SJSA1 (cell line): ENCODE measurements around the gene LCT. TPM values are rescaled to one million over a fixed set of nuclear protein-coding genes. Genes with fewer than 3 reads are reported as not detected.
A peak's percentile ranks its signal among the peaks of the same experiment; 100 is the strongest.

Source experiments
- DNase-seq, 2 experiments: peaks; one replicate each; pipeline ENCODE4 v3.0.0-alpha.2; 2015 to 2020; ENCODE audit warnings: low spot score in 2 of 2, low read depth in 1 of 2
- H3K27ac ChIP-seq: fragments of 250-450 bp; sonication (Bioruptor Pico); 2 replicates; pipeline ENCODE4 v1.5.1; 2020; ENCODE audit warnings: mild to moderate bottlenecking, moderate library complexity
- H3K27me3 ChIP-seq: fragments of 250-450 bp; sonication (Bioruptor Pico); replicated peaks from 2 replicates; pipeline ENCODE4 v1.5.1; 2020; ENCODE audit warnings: mild to moderate bottlenecking, moderate library complexity
- H3K36me3 ChIP-seq: fragments of 250-450 bp; sonication (Bioruptor Pico); 2 replicates; pipeline ENCODE4 v1.5.1; 2020; ENCODE audit warnings: mild to moderate bottlenecking
- H3K4me1 ChIP-seq: fragments of 250-450 bp; sonication (Bioruptor Pico); replicated peaks from 2 replicates; pipeline ENCODE4 v1.6.1; 2021; ENCODE audit warnings: mild to moderate bottlenecking
- H3K4me3 ChIP-seq: fragments of 250-450 bp; sonication (Bioruptor Pico); 2 replicates; pipeline ENCODE4 v1.5.1; 2020; ENCODE audit warnings: mild to moderate bottlenecking
- H3K9me3 ChIP-seq: fragments of 250-450 bp; sonication (Bioruptor Pico); replicated peaks from 2 replicates; pipeline ENCODE4 v1.5.1; 2020; ENCODE audit warnings: mild to moderate bottlenecking
- total RNA-seq: library from RNA; depleted of rRNA; stranded (reverse); fragments of >200 nt; shearing (Covaris generic); gene quantifications from 2 replicates; pipeline ENCODE4 v1.2.3, GENCODE V29; 2014

The LCT gene
- total RNA-seq, 1 experiment from 2014 or later = not detected

- no peak overlapping the region for H3K27ac ChIP-seq
- H3K9me3 ChIP-seq = no peaks in the 10 kb centered on the region
- H3K27me3 ChIP-seq = no peaks in the 10 kb centered on the region
- H3K36me3 ChIP-seq = peaks cover 91% of the 10 kb centered on the region
- H3K4me3 ChIP-seq = no peak overlapping the region
- H3K4me1 ChIP-seq = no peaks in the 10 kb centered on the region
- DNase-seq = no peak
Observed at GRCh38 chr2:135849087-135849486, 12.1 kb upstream of the LCT start.

DNA sequence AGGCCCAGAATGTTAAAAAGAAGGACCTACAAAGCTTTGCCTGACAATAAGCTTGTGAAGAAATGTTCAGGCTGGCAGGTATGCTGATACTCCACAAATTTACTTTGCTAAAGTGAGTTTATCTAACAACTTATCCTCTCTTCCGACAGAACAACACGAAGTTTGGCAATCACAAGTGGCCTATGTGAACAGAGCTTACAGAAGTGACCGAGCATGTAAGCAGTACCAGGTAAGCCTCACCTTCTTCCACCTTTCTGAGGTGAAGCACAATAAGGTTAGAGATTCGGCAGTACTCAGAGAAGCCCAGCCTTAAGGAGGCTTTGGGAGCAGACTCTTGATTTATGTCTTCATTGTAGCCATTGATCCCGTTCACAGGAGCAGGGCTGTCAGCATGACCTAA, 9.0 kb upstream of the LCT start:
- H3K36me3 ChIP-seq = peaks cover 83% of the 10 kb centered on the region
- no peak overlapping the region for H3K4me3 ChIP-seq
- DNase-seq = no peak
- no peaks in the 10 kb centered on the region for H3K9me3 ChIP-seq
- no peaks in the 10 kb centered on the region for H3K27me3 ChIP-seq
- H3K4me1 ChIP-seq = peaks cover 16% of the 10 kb centered on the region
- H3K27ac ChIP-seq = no peak overlapping the region

DNA sequence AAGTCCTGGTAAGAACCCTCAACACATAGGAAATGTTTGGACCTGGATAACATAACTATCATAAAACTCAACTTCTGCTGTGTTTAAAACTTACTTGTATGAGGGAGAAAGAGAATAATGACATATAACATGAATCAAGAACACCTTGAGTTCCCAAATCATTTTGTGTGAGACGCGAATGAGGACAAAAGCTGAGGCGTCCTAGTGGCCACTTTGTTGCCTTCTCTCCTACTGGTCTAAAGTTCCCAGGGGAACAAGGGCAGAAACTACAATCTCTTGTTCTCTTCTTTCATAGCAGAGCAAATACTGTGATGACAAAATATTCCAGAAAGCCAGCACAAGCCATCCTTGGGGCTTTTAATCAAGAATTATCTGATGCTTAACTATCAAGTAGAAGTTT, 8.3 kb upstream of the LCT start:
- Histone ChIP-seq H3K4me1 (peaks cover 24% of the 10 kb centered on the region), H3K4me3 (no peak overlapping the region), H3K27ac (no peak overlapping the region), H3K27me3 (no peaks in the 10 kb centered on the region), H3K9me3 (no peaks in the 10 kb centered on the region), H3K36me3 (peaks cover 82% of the 10 kb centered on the region)
- no peak for DNase-seq

- H3K9me3 ChIP-seq = no peaks in the 10 kb centered on the region
Observed at GRCh38 chr2:135844301-135844895, 7.4 kb upstream of the LCT start.

DNA sequence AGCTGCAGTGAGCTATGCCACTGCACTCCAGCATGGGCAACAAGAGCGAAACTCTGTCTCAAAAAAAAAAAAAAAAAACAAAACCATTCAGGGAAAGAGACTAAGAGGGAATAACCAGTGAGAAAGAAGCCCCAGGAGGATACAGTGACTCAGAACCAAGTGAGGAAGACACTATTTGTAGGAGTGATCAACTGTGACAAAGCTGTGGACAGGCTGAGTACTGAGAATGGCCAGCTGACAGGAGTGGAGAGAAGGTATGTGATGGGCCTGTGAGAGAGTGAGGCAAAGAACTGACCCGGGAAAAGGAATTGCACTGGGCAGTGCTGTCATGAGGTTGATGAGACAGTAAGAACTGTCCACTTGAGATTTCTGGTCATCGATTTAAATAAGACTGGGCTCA, 6.7 kb upstream of the LCT start:
- Histone ChIP-seq H3K27ac (no peak overlapping the region), H3K4me3 (no peak overlapping the region), H3K27me3 (no peaks in the 10 kb centered on the region), H3K4me1 (peaks cover 34% of the 10 kb centered on the region), H3K9me3 (no peaks in the 10 kb centered on the region), H3K36me3 (peaks cover 74% of the 10 kb centered on the region)
- no peak for DNase-seq

More at GRCh38 chr2:135844301-135844895, 7.4 kb upstream of the LCT start:
- Histone ChIP-seq H3K4me1 (peaks cover 31% of the 10 kb centered on the region), H3K27me3 (no peaks in the 10 kb centered on the region), H3K4me3 (no peak overlapping the region), H3K36me3 (peaks cover 81% of the 10 kb centered on the region), H3K27ac (no peak overlapping the region)
- DNase-seq = no peak

- peak; percentile 25 to 36 for DNase-seq
- peaks cover 46% of the 10 kb centered on the region for H3K36me3 ChIP-seq
- H3K9me3 ChIP-seq = no peaks in the 10 kb centered on the region
- peak overlapping the region; percentile 28 for H3K27ac ChIP-seq
- H3K27me3 ChIP-seq = no peaks in the 10 kb centered on the region
- peaks cover 34% of the 10 kb centered on the region for H3K4me1 ChIP-seq
- H3K4me3 ChIP-seq = no peak overlapping the region
Observed at GRCh38 chr2:135840601-135841000, 3.6 kb upstream of the LCT start.

GRCh38 chr2:135839713-135840112, 2.7 kb upstream of the LCT start:
- peaks cover 37% of the 10 kb centered on the region for H3K36me3 ChIP-seq
- no peaks in the 10 kb centered on the region for H3K27me3 ChIP-seq
- peaks cover 34% of the 10 kb centered on the region for H3K4me1 ChIP-seq
- peak overlapping the region; percentile 28 for H3K27ac ChIP-seq
- no peaks in the 10 kb centered on the region for H3K9me3 ChIP-seq
- DNase-seq = peak; percentile 35 to 37
- H3K4me3 ChIP-seq = no peak overlapping the region

DNA sequence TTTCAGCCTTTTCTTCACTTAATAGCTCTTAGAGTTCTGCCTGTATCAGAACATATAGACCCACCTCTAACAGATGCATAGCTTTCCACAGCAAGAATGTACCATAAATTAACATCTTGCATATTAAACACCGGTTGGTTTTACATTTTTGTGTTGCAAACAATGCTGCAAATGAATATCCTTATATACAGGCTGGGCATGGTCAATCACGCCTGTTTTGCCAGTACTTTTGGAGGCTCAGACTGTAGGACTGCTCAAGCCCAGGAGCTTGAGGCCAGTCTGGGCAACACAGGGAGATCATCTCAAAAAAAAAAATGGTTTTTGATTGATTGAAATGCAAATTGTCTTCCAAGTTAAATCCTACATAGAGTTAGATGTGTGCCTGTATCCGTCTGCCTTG, 1.5 kb upstream of the LCT start:
- Histone ChIP-seq H3K4me1 (peaks cover 34% of the 10 kb centered on the region), H3K36me3 (peaks cover 26% of the 10 kb centered on the region), H3K27ac (no peak overlapping the region), H3K9me3 (no peaks in the 10 kb centered on the region), H3K27me3 (no peaks in the 10 kb centered on the region), H3K4me3 (no peak overlapping the region)
- no peak for DNase-seq

GRCh38 chr2:135832891-135833290, 4.1 kb downstream of the LCT start:
- Histone ChIP-seq H3K9me3 (no peaks in the 10 kb centered on the region), H3K36me3 (no peaks in the 10 kb centered on the region), H3K4me1 (no peaks in the 10 kb centered on the region), H3K27me3 (no peaks in the 10 kb centered on the region), H3K27ac (no peak overlapping the region), H3K4me3 (no peak overlapping the region)
- DNase-seq = no peak

DNA sequence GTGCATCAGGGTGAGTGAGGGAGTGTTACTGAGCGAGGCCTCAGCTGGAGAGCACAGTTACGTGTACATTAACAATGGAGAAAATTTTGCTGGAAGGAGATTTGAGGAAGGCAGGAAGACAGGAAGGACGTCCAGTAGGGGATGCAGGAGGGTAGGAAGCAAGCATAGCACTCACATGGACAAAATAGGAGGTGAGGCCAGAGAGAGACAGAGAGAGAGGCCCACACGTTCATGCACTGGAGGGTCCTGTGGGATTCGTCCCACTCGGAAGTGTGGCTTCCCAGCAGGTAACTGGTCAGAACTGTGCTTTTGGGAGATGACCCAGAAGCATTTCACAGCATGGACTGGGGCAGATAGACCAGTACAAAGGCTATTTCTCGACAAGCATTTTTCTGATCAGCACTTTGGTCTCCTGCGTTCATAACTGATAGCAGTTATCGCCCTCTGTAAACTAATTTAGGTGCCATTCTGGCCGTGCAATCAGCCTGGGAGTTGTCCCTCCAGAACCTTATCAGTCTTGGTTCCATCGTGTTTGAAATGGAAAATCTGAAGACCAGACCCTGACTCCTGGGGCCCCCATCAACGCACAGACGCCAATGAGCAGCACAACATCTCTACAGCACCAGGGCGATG, 5.7 kb downstream of the LCT start:
- DNase-seq = no peak
- no peak overlapping the region for H3K4me3 ChIP-seq
- no peak overlapping the region for H3K27ac ChIP-seq
- H3K9me3 ChIP-seq = no peaks in the 10 kb centered on the region
- no peaks in the 10 kb centered on the region for H3K36me3 ChIP-seq
- no peaks in the 10 kb centered on the region for H3K27me3 ChIP-seq
- no peaks in the 10 kb centered on the region for H3K4me1 ChIP-seq

DNA sequence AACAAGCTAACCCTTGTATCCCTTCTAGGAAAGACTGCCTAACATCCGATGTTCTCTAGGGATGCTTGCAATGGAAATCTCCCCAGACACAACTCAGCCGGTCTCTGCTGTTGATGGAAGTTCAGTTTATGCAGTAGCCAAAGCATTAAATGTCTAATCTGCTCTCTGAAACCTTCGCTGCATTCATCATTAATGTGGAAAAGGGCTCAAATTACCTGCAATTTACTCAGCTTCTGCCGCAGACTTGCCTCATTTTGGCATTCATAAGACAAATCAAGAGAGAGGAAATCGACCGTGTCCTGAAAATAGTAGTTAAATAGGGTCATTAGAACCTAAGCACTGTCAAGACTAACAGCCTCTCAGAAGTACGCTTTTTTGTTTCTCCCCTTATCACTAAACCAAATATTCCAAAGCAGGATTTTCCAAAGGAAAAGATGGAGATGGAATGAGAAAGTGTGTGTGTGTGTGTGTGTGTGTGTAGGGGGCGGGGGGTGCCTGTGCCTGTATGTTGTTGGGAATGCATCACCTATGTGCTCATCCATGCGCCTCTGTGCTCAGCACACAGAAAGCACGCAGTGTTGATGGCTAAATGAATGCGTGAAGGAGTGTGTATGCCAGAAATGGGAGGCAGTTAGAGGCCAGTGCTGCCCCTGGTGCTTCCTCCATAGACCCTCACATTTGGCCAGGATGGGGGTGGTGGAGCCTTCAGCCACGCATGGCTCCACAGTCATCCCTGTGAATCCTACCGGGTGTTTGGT, 7.4 kb downstream of the LCT start:
- no peaks in the 10 kb centered on the region for H3K4me1 ChIP-seq
- H3K27me3 ChIP-seq = no peaks in the 10 kb centered on the region
- H3K4me3 ChIP-seq = no peak overlapping the region
- DNase-seq = no peak
- no peaks in the 10 kb centered on the region for H3K9me3 ChIP-seq
- H3K36me3 ChIP-seq = no peaks in the 10 kb centered on the region
- no peak overlapping the region for H3K27ac ChIP-seq

GRCh38 chr2:135826544-135826943, 10.4 kb downstream of the LCT start:
- H3K9me3 ChIP-seq = no peaks in the 10 kb centered on the region; the same call in 1 of the 2 replicates
- H3K27me3 ChIP-seq = no peaks in the 10 kb centered on the region
- DNase-seq = no peak
- H3K4me3 ChIP-seq = no peak overlapping the region
- no peaks in the 10 kb centered on the region for H3K36me3 ChIP-seq
- no peaks in the 10 kb centered on the region for H3K4me1 ChIP-seq
- H3K27ac ChIP-seq = no peak overlapping the region

GRCh38 chr2:135825550-135826176, 11.3 kb downstream of the LCT start:
- no peaks in the 10 kb centered on the region for H3K4me1 ChIP-seq
- H3K9me3 ChIP-seq = no peaks in the 10 kb centered on the region; the same call in 1 of the 2 replicates
- H3K27me3 ChIP-seq = no peaks in the 10 kb centered on the region
- H3K36me3 ChIP-seq = no peaks in the 10 kb centered on the region
- H3K27ac ChIP-seq = no peak overlapping the region
- no peak overlapping the region for H3K4me3 ChIP-seq
- no peak for DNase-seq

- H3K36me3 ChIP-seq = no peaks in the 10 kb centered on the region
- H3K4me1 ChIP-seq = peaks cover 3% of the 10 kb centered on the region
- no peaks in the 10 kb centered on the region for H3K27me3 ChIP-seq
- no peak overlapping the region for H3K27ac ChIP-seq
- H3K9me3 ChIP-seq = no peaks in the 10 kb centered on the region; the same call in 1 of the 2 replicates
- no peak overlapping the region for H3K4me3 ChIP-seq
- no peak for DNase-seq
Observed at GRCh38 chr2:135825131-135825530, 11.9 kb downstream of the LCT start.
